WTC11 (cell line): ENCODE data around the gene CKAP2L.

Source experiments
- CTCF ChIP-seq: fragments of 200-600 bp; IDR thresholded peaks from 2 replicates; pipeline ENCODE4 v1.8.0; 2022; ENCODE audit warnings: antibody characterized with exemption
- EMX1 ChIP-seq: fragments of 250-450 bp; sonication (Bioruptor Pico); IDR thresholded peaks from 2 replicates; pipeline ENCODE4 v1.8.0; 2021; ENCODE audit warnings: mild to moderate bottlenecking
- SP1 ChIP-seq: sonication (generic); formaldehyde crosslinking; conservative IDR thresholded peaks from 2 replicates; pipeline ENCODE4 v1.8.1; 2022; ENCODE audit warnings: missing genetic modification reagents

GRCh38 chr2:112701052-112701451, 63.4 kb downstream of the CKAP2L start:
- no peak for TF ChIP-seq CTCF
- TF ChIP-seq EMX1 (CRISPR knock-in tag), result no peak
- no peak for TF ChIP-seq SP1 (CRISPR knock-in tag)
